ENCODE results near the gene TPM2.
A peak's percentile ranks its signal among the peaks of the same experiment; 100 is the strongest.

DNA sequence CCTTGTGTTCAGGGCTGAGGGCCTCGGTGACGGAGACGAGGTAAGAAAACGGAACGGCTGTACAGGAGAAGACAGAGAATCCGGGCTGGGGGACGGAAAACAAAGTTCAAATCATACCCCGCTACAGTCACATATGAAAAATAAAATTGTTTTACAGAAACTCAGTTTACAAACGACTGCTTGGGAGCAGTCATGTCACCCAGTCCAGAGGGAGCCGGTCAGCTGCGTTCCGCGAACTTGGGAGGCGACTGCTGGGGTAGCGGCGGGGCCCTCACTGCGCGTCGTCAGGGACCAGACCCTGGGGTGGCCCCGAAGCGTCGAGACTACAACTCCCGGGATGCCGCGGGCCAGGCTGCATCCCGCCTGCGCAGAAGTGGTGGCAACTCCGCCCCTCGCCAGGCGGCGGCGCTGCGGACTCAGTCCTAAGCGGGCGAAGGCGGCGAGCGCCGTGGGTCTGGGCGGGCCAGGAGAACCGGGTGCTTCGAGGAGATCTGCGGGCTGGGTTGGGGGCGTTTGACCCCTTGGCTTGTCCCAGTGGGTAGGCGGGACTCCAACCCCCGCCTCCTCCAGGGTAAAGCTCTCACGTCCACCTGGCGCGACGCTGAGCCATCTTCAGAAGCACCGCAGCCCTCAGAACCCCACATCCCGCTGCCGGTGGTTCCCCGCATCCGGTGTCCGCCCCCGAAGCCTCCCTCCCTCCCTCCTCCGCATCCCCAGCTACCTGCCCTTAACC is 43.0 kb downstream of the TPM2 start:
- TF ChIP-seq POLR2AphosphoS5 (IDR thresholded peaks at IDR 0.05; ENCODE audit: borderline replicate concordance, low read depth, low read length) (peak; percentile 69), EZH2 (IDR thresholded peaks at IDR 0.05) (no peak)
